ENCODE data around the gene POU6F2. TPM values are rescaled to one million over a fixed set of nuclear protein-coding genes. Genes with fewer than 3 reads are reported as not detected.

POU6F2 gene
- total and polyA plus RNA-seq, 2 donors (not counting 1 experiment from before 2014, with no cell fraction given) = under 0.01 TPM; not detected in 1

DNA sequence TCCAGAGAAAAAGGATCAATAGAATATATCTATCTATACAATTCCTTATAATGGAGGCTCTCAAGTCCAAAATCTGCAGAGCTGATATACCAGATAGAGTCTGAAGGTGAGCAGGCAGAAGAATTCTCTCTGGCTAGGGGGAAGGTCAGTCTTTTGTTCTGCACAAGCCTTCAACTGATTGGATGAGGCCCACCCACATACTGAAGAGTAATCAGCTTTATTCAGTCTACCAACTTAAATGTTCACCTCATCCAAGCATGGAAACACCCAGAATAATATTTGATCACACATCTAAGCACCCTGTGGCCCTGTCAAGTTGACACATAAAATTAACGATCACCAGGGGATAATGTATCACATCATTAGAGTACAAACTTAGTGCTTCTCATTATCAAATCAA is 394.7 kb downstream of the POU6F2 start:
- DNase-seq (ENCODE audit: low read depth in 2 of 2) = no peak
- Histone ChIP-seq H3K4me2 (ENCODE audit: extremely low read depth, insufficient read depth, low read length) (no peak overlapping the region), H3K27ac (ENCODE audit: insufficient read depth, low read length) (no peak overlapping the region), H3K36me3 (ENCODE audit: control insufficient read depth, insufficient read depth, low read length) (no peaks in the 10 kb centered on the region), H3K27me3 (ENCODE audit: control insufficient read depth, insufficient read depth, low read length) (no peaks in the 10 kb centered on the region), H2AFZ (ENCODE audit: low read length) (no peak overlapping the region), H3K9ac (ENCODE audit: insufficient read depth, low read length) (no peak overlapping the region), H3K4me1 (ENCODE audit: control insufficient read depth, extremely low read depth, insufficient read depth, low read length) (no peaks in the 10 kb centered on the region), H4K20me1 (ENCODE audit: control insufficient read depth, extremely low read depth, insufficient read depth, low read length) (no peaks in the 10 kb centered on the region), H3K9me3 (ENCODE audit: control insufficient read depth, insufficient read depth, low read depth, low read length) (no peaks in the 10 kb centered on the region), H3K4me3 (replicated peaks in 1 of 4; ENCODE audit: control extremely low read depth in 1 of 4, insufficient read depth in 1 of 4, low read depth in 3 of 4, low read length in 4 of 4) (no peak overlapping the region), H3K79me2 (ENCODE audit: control insufficient read depth, insufficient read depth, low read length) (no peaks in the 10 kb centered on the region)
- no peak for TF ChIP-seq EZH2 (IDR thresholded peaks at IDR 0.05; ENCODE audit: low read length, missing control alignments)
- TF ChIP-seq, protein P1, sequence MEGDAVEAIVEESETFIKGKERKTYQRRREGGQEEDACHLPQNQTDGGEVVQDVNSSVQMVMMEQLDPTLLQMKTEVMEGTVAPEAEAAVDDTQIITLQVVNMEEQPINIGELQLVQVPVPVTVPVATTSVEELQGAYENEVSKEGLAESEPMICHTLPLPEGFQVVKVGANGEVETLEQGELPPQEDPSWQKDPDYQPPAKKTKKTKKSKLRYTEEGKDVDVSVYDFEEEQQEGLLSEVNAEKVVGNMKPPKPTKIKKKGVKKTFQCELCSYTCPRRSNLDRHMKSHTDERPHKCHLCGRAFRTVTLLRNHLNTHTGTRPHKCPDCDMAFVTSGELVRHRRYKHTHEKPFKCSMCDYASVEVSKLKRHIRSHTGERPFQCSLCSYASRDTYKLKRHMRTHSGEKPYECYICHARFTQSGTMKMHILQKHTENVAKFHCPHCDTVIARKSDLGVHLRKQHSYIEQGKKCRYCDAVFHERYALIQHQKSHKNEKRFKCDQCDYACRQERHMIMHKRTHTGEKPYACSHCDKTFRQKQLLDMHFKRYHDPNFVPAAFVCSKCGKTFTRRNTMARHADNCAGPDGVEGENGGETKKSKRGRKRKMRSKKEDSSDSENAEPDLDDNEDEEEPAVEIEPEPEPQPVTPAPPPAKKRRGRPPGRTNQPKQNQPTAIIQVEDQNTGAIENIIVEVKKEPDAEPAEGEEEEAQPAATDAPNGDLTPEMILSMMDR (conservative IDR thresholded peaks at IDR 0.05 in 1 of 2, IDR thresholded peaks at IDR 0.05 in 1 of 2; ENCODE audit: low read depth in 1 of 2, low read length in 2 of 2) = no peak

DNA sequence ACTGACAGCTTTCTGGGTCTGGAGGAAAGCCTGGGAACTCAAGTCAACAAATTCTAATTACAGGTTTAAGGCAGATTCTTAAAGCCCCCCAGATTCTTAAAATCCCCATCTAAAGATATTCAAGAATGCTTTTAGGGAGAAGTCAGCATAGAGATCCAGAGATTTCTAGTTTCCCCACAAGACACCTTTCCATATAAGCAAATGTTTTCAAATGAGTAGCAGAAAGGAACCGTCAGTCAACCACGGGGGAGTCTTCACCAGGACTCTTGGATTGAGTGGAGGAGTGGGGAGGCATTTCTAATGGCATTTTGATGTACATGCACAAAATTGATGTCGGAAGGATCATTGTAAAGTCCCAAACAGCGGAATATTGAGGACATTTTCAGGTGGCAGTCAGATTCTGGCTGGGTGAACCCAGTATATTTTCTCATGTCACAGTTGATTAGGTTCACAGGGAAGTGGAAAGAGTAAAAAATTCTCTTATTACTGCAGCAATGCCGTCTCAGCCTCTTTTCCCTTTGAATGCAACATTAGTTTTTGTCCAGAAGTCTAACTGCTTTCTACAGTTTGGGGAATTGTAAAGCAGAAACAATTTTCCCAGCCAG is 396.8 kb downstream of the POU6F2 start:
- no peak for DNase-seq (ENCODE audit: low read depth in 2 of 2)

DNA sequence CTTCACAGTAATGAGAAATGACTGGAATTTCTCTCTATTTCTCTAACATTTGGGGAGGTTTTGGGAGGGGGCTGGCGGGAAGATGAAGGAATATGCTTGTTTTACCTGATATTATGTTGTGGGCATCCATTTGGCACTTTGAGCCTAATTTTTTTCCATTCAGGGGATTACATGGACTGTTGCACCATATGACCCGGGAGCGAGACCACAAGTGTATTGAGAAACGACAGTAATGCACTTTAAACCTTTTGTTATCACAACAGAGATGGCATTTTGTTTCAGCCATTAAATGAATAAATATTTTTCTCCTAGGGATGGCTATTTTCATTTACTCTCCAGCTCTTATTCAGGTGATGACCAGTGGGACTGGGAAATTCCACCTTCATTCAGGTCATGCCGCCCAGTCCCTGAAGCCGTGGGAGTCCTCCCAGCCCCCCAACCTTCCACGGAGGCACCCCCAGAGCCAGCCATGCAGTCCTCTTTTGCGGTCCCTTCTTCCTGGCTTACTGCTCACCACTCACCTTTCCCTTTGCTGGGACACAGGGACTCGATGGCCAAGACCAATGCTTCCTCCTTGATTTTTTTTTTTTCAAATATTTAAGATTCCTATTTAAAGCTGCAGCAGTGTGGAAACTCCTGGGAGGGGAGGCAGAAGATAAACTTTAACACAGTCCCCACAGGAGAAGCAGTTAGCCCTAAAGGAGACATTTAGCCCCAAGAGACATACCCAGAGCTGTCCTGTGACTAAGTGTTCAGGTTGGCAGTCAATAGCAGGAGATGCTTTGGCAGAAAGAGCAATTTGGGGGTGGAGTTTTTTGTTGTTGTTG is 397.6 kb downstream of the POU6F2 start:
- no peak for DNase-seq (ENCODE audit: low read depth in 2 of 2)
- Histone ChIP-seq H3K36me3 (ENCODE audit: control insufficient read depth, insufficient read depth, low read length) (no peaks in the 10 kb centered on the region), H4K20me1 (ENCODE audit: control insufficient read depth, extremely low read depth, insufficient read depth, low read length) (no peaks in the 10 kb centered on the region), H3K4me1 (ENCODE audit: control insufficient read depth, extremely low read depth, insufficient read depth, low read length) (no peaks in the 10 kb centered on the region), H3K27ac (ENCODE audit: insufficient read depth, low read length) (no peak overlapping the region), H3K9ac (ENCODE audit: insufficient read depth, low read length) (no peak overlapping the region), H3K4me2 (ENCODE audit: extremely low read depth, insufficient read depth, low read length) (no peak overlapping the region), H3K27me3 (ENCODE audit: control insufficient read depth, insufficient read depth, low read length) (no peaks in the 10 kb centered on the region), H3K4me3 (replicated peaks in 1 of 4; ENCODE audit: control extremely low read depth in 1 of 4, insufficient read depth in 1 of 4, low read depth in 3 of 4, low read length in 4 of 4) (no peak overlapping the region), H2AFZ (ENCODE audit: low read length) (no peak overlapping the region), H3K79me2 (ENCODE audit: control insufficient read depth, insufficient read depth, low read length) (no peaks in the 10 kb centered on the region), H3K9me3 (ENCODE audit: control insufficient read depth, insufficient read depth, low read depth, low read length) (no peaks in the 10 kb centered on the region)
- TF ChIP-seq, protein P1 (conservative IDR thresholded peaks at IDR 0.05 in 1 of 2, IDR thresholded peaks at IDR 0.05 in 1 of 2; ENCODE audit: low read depth in 1 of 2, low read length in 2 of 2) = no peak
- no peak for TF ChIP-seq EZH2 (IDR thresholded peaks at IDR 0.05; ENCODE audit: low read length, missing control alignments)

More for the DNA sequence above, 396.8 kb downstream of the POU6F2 start:
- Histone ChIP-seq H2AFZ (ENCODE audit: low read length) (no peak overlapping the region), H3K9ac (ENCODE audit: insufficient read depth, low read length) (no peak overlapping the region), H3K79me2 (ENCODE audit: control insufficient read depth, insufficient read depth, low read length) (no peaks in the 10 kb centered on the region), H4K20me1 (ENCODE audit: control insufficient read depth, extremely low read depth, insufficient read depth, low read length) (no peaks in the 10 kb centered on the region), H3K9me3 (ENCODE audit: control insufficient read depth, insufficient read depth, low read depth, low read length) (no peaks in the 10 kb centered on the region), H3K27ac (ENCODE audit: insufficient read depth, low read length) (no peak overlapping the region), H3K27me3 (ENCODE audit: control insufficient read depth, insufficient read depth, low read length) (no peaks in the 10 kb centered on the region), H3K4me2 (ENCODE audit: extremely low read depth, insufficient read depth, low read length) (no peak overlapping the region), H3K4me3 (replicated peaks in 1 of 4; ENCODE audit: control extremely low read depth in 1 of 4, insufficient read depth in 1 of 4, low read depth in 3 of 4, low read length in 4 of 4) (no peak overlapping the region), H3K4me1 (ENCODE audit: control insufficient read depth, extremely low read depth, insufficient read depth, low read length) (no peaks in the 10 kb centered on the region), H3K36me3 (ENCODE audit: control insufficient read depth, insufficient read depth, low read length) (no peaks in the 10 kb centered on the region)
- TF ChIP-seq, protein P1 (conservative IDR thresholded peaks at IDR 0.05 in 1 of 2, IDR thresholded peaks at IDR 0.05 in 1 of 2; ENCODE audit: low read depth in 1 of 2, low read length in 2 of 2) = no peak
- no peak for TF ChIP-seq EZH2 (IDR thresholded peaks at IDR 0.05; ENCODE audit: low read length, missing control alignments)

All from fibroblast of lung (primary cell).